Memory B cell (primary cell): ENCODE results near the gene CACNA1B.

Source experiments
- ATAC-seq: fragments of 150-1000 bp; cut with Tn5 transposase; 2 replicates; pipeline ENCODE4 v1.10.0; 2021; ENCODE audit warnings: low read depth, mild to moderate bottlenecking, moderate library complexity
- DNase-seq, 2 donors: peaks; one replicate each; pipeline ENCODE4 v3.0.0; 2022; ENCODE audit warnings: low spot score in 2 of 2
- H3K27ac Mint-ChIP-seq: one replicate; pipeline ENCODE4 v1.8.0; 2022; ENCODE audit warnings: mild to moderate bottlenecking, moderate library complexity, mixed read lengths
- H3K27me3 Mint-ChIP-seq: one replicate; pipeline ENCODE4 v1.8.0; 2022; ENCODE audit warnings: mixed read lengths
- H3K36me3 Mint-ChIP-seq: one replicate; pipeline ENCODE4 v1.8.0; 2022; ENCODE audit warnings: mild to moderate bottlenecking, mixed read lengths
- H3K4me1 Mint-ChIP-seq: one replicate; pipeline ENCODE4 v1.8.0; 2022; ENCODE audit warnings: mixed read lengths
- H3K4me3 Mint-ChIP-seq: one replicate; pipeline ENCODE4 v1.8.0; 2022; ENCODE audit warnings: mild to moderate bottlenecking, moderate library complexity, mixed read lengths
- H3K9me3 Mint-ChIP-seq: one replicate; pipeline ENCODE4 v1.8.0; 2022; ENCODE audit warnings: mixed read lengths

CACNA1B gene

DNA sequence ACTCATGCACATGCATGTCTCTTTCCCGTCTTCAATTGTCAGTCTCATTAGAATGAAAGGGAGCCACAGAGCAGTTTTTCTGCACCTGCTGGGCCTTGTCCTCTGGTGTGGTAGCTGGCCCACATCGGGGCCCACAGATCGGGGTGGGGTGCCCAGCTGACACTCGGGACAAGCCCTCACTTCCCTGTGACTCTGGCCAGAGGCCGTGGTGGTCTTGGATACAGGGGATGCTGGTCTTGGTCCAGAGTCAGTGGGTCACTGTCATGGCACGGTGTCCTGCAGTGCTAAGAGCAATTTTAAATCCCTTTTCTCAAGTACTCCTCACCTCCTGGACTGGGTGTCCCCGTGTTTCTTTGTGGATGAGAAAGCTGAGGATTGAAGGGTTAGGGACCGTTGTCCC lies 193.2 kb downstream of the CACNA1B start:
- no peaks in the 10 kb centered on the region for H3K36me3 Mint-ChIP-seq
- DNase-seq (no peak), ATAC-seq (no peak)
- H3K4me1 Mint-ChIP-seq, result peaks cover 3% of the 10 kb centered on the region
- H3K4me3 Mint-ChIP-seq, result no peak overlapping the region
- H3K27me3 Mint-ChIP-seq, result peaks cover 9% of the 10 kb centered on the region
- no peak overlapping the region for H3K27ac Mint-ChIP-seq
- no peaks in the 10 kb centered on the region for H3K9me3 Mint-ChIP-seq

DNA sequence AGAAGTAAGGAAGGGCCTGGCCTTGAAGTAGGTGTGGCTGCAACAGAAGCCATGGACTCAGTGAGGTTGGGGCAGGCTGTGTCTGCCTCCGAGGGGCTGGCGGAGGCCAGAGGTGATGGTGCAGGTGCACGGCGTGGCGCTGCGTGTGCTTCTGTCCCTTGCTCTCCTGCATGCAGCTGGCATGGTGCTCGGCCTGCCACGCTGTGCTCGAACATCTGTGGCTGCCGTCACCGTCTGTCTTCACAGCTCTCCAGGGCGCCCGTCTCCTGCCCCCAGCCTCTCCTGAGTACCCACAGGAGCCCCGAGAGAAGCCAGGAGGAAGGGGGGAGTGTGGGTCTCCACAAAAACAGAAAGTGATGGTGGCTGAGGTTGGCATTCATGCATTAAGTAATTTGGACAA lies 193.7 kb downstream of the CACNA1B start:
- Mint-ChIP-seq H3K4me1 (peaks cover 3% of the 10 kb centered on the region), H3K36me3 (no peaks in the 10 kb centered on the region), H3K27ac (no peak overlapping the region), H3K27me3 (peaks cover 9% of the 10 kb centered on the region), H3K9me3 (no peaks in the 10 kb centered on the region), H3K4me3 (no peak overlapping the region)
- DNase-seq (no peak), ATAC-seq (no peak)

DNA sequence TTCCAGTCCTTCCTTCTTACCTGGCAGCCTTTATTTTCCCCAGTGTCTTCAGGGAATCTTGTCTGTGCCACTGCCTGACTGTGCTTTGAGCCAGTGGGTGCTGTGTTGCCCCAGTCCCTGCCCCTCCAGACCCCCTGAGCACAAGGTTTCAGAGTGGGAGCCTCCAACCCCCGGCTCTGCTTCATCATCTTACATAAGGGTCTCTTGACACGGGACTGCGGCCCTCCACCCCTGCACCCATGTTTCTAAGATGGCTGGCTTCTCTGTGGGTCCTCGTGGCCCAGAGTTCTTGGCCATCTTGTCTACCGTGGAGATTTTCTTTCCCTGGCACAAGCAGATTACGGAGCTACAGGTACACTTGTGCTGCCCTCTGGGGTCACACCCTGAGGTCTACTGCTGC lies 194.1 kb downstream of the CACNA1B start:
- Mint-ChIP-seq H3K27ac (no peak overlapping the region), H3K4me3 (no peak overlapping the region), H3K36me3 (no peaks in the 10 kb centered on the region), H3K27me3 (peaks cover 9% of the 10 kb centered on the region), H3K9me3 (no peaks in the 10 kb centered on the region), H3K4me1 (peaks cover 3% of the 10 kb centered on the region)
- no peak for DNase-seq
- ATAC-seq, result no peak

DNA sequence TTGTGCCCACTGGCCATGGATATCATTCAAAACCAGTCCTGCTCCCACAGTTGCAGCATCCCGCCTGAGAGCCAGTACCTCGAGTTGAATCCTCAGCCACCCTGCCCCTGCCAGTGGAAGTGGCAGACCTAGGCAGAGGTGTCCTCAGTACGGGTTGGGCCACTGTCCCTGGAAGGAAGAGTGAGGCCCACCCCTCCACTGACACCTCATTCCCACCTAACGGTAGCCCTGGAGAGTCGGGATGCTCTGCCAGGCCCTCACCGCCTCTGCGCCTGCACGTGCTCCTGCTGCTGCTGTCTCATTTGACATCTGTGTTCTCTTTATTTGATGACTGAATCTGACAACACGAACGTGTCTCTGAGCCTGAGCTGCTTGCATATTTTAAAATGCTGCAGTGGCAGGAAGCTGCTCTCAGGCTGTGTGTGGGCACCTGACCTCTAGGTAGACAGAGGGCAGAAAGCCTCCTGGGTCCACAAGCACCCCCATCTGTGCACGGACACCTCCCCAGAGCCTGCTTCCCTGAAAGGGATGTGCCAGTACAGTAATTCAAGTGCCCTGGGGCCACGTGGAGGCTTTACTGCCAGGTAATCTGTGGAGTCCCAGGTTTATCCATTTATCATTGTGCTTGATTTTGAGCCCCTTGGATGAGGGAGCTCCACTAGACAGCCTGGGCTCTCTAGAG lies 194.7 kb downstream of the CACNA1B start:
- no peak overlapping the region for H3K4me3 Mint-ChIP-seq
- no peak for DNase-seq
- no peaks in the 10 kb centered on the region for H3K36me3 Mint-ChIP-seq
- peaks cover 9% of the 10 kb centered on the region for H3K27me3 Mint-ChIP-seq
- H3K4me1 Mint-ChIP-seq, result peaks cover 3% of the 10 kb centered on the region
- ATAC-seq, result no peak
- H3K9me3 Mint-ChIP-seq, result no peaks in the 10 kb centered on the region
- no peak overlapping the region for H3K27ac Mint-ChIP-seq

DNA sequence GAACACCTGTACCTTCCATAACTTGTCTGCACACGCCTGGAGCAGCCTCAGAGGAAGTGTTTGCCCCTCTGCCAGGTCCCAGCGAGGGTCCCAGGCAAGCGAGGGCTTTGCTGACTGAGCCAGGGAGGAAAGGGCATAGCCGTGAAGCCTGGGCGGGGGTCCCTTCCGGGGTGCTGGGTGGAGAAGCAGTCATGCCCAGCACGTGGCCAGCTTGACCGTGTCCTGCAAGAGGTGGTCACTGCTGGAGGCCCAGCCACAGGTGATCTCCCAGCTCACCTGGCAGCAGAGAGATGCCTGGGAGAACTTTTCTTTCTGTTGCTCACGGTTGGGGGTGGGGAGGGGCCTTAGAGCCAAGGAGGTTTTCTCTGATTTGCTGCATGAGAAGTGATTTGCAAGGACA lies 195.3 kb downstream of the CACNA1B start:
- Mint-ChIP-seq H3K4me1 (peaks cover 3% of the 10 kb centered on the region), H3K36me3 (no peaks in the 10 kb centered on the region), H3K9me3 (no peaks in the 10 kb centered on the region), H3K4me3 (no peak overlapping the region), H3K27ac (no peak overlapping the region), H3K27me3 (peaks cover 12% of the 10 kb centered on the region)
- no peak for ATAC-seq
- DNase-seq, result no peak

DNA sequence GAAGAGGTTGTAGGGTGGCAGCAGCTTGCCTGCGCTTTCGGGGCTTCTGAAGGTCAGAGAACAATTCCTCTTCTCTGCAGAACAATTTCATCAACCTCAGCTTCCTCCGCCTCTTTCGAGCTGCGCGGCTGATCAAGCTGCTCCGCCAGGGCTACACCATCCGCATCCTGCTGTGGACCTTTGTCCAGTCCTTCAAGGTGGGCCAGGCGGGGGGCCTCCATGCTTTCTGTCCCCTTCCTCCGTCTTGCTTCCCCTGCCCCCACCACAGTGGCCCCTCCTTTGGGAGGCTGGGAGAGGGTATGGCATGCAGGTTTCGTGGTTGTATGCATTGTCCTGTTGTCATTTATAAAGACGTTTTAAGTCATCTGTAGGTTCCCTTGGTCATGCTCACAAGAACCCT lies 195.8 kb downstream of the CACNA1B start:
- Mint-ChIP-seq H3K4me3 (no peak overlapping the region), H3K4me1 (peaks cover 3% of the 10 kb centered on the region), H3K9me3 (no peaks in the 10 kb centered on the region), H3K27me3 (peaks cover 14% of the 10 kb centered on the region), H3K27ac (no peak overlapping the region), H3K36me3 (no peaks in the 10 kb centered on the region)
- DNase-seq, result no peak
- no peak for ATAC-seq

DNA sequence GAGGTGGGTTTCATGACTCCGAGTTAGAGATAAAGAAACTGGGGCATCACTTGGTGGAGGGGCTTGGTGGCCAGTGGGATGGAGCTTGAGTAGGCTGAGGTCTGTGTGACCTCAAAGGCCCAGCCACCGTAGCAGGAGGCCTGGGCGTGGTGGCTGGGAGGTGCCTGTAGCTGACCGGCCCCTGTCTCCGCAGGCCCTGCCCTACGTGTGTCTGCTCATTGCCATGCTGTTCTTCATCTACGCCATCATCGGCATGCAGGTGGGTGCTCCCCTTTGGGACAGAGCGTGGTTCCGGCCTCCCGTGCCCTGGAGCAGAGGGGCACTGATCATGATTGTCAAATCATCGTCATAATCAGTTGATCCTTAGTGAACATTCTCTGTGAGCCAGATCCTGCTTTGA lies 196.2 kb downstream of the CACNA1B start:
- DNase-seq (no peak), ATAC-seq (no peak)
- Mint-ChIP-seq H3K27me3 (peaks cover 17% of the 10 kb centered on the region), H3K4me1 (peaks cover 3% of the 10 kb centered on the region), H3K4me3 (no peak overlapping the region), H3K9me3 (no peaks in the 10 kb centered on the region), H3K36me3 (no peaks in the 10 kb centered on the region), H3K27ac (no peak overlapping the region)

DNA sequence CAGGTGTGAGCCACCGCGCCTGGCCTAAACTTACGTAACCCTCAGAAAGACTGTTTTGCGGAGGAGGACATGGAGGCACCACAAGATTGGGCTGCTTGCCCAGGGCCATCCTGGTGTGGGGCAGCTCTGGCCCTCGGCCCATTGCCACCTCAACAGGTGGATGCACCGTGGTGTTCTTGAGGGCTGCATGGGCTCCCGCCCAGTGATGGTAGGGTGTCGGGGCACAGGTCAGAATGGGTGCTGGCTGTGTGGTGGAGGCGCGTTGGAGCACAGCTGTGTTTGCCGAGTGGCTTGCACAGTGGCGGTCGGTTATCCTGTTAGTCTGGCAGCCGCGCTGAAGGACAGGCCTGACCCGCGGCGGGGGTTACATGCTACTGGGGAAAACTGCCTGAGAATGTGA lies 196.9 kb downstream of the CACNA1B start:
- Mint-ChIP-seq H3K9me3 (no peaks in the 10 kb centered on the region), H3K27ac (no peak overlapping the region), H3K4me3 (no peak overlapping the region), H3K4me1 (peaks cover 1% of the 10 kb centered on the region), H3K36me3 (no peaks in the 10 kb centered on the region), H3K27me3 (peaks cover 21% of the 10 kb centered on the region)
- DNase-seq (no peak), ATAC-seq (no peak)

DNA sequence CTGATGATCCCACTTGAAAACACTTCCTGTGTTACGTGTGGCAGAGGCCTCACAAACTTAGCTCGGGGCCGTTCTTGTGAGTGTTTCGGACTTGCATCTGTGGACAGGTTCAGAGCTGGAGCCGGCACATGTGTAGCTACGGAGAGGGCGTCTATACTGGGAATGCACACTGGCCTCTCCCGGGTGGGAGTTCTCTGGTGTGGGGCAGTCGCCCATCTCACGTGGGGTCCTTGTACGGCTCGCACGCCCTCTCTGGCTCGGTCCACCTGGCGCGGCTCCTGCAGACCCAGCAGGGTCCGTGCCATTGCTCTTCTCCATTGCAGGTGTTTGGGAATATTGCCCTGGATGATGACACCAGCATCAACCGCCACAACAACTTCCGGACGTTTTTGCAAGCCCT lies 197.9 kb downstream of the CACNA1B start:
- DNase-seq (no peak), ATAC-seq (no peak)
- Mint-ChIP-seq H3K36me3 (no peaks in the 10 kb centered on the region), H3K27me3 (peaks cover 29% of the 10 kb centered on the region), H3K9me3 (no peaks in the 10 kb centered on the region), H3K4me3 (no peak overlapping the region), H3K4me1 (no peaks in the 10 kb centered on the region), H3K27ac (no peak overlapping the region)

DNA sequence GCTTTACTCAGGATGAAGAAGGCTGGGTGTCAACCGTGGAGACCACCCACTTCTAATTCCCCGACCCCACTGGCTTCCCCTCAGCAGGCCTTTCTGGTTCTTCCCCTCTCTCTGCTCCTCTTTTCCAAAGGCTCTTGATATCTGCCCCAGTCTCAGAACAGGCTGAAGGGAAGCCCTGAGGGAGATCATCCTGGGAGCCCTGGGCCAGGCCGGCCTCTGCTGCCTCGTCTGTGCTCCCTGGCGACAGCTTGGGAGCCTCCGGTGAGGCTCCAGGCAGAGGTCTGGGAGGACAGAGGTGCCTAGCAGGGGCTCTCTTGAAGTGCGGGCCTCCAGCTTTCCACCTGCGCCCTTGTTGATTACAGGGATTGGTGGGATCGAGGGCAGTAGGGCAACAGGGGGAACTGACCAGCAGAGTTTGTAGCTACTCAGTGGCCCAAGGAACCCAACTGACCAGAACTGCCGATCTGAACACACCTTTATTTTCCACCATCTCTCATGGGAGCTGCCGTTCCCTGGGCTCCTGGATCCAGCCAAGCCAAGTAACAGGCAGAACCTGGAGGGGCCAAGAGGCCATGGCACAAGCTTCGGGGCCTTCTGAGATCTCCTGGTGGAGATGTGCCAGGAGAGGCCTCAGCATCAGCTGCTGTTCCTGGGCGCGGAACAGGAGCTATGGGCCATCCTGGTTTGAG lies 198.5 kb downstream of the CACNA1B start:
- peaks cover 30% of the 10 kb centered on the region for H3K27me3 Mint-ChIP-seq

DNA sequence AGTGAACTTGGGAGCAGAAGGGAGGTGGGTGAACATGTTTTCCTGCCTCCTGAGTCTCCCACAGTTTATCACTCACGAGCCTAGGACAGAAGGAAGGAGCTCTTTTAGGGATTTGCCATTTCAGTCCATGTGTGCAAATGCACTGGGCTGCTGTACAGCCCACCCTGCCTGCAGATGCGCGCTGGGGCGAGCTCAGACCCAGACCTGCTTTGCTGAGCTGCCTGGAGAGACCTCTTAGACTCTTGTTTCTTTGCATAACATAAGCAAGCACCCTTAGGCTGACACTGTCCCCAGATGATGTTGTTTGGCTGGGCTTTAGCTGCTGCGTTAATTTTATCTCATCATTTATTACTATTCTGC lies 199.0 kb downstream of the CACNA1B start:
- ATAC-seq (no peak), DNase-seq (no peak)
- H3K4me3 Mint-ChIP-seq, result no peak overlapping the region
- no peak overlapping the region for H3K27ac Mint-ChIP-seq
- peaks cover 32% of the 10 kb centered on the region for H3K27me3 Mint-ChIP-seq
- H3K36me3 Mint-ChIP-seq, result no peaks in the 10 kb centered on the region
- H3K9me3 Mint-ChIP-seq, result no peaks in the 10 kb centered on the region
- H3K4me1 Mint-ChIP-seq, result no peaks in the 10 kb centered on the region

More for the DNA sequence above, 198.5 kb downstream of the CACNA1B start:
- ATAC-seq (no peak), DNase-seq (no peak)
- Mint-ChIP-seq H3K36me3 (no peaks in the 10 kb centered on the region), H3K4me3 (no peak overlapping the region), H3K9me3 (no peaks in the 10 kb centered on the region), H3K27ac (no peak overlapping the region), H3K4me1 (no peaks in the 10 kb centered on the region)

DNA sequence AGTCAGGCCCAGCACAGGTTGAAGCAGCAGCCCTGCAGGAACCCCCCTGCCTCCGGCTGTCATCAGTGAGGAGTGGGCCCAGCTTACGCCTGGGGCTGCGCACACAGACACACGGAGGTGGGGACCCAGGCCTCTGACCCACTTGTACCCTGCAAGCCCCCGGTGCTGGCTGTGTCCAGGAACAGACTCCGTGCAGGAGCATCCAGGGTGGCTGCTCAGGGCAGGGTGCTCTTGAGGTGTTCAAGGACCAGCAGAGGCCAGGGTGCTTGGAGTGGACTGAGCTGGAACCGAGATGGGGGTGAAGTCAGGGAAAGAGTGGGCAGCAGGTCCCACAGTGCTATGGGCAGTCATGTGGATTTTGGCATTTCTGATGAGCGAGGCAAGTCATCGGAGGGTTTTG lies 199.5 kb downstream of the CACNA1B start:
- no peak overlapping the region for H3K4me3 Mint-ChIP-seq
- no peaks in the 10 kb centered on the region for H3K36me3 Mint-ChIP-seq

DNA sequence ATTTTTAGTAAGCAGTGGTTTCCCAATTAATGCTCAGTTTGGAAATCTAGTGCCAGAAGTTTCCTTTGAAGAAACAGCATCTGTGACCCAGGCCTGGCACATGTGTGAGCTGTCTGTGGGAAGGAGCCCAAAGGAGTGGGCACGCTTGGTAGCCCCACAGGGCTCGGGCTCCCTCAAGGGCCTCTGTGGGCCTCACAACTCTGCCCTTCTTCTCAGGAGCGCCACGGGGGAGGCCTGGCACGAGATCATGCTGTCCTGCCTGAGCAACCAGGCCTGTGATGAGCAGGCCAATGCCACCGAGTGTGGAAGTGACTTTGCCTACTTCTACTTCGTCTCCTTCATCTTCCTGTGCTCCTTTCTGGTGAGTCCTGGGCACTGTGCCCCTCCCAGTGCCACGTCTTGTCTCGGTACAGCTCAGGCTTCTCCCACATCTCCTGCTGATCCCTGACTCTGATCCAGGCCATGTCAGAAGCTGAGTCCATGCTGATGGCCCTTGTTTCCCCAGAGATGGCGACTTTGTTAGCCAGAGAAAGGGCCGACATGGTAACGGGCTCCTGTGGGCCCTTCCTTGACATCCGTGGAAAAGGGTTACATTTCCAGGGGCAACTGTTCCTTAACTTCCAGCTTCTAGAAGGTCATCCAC lies 200.4 kb downstream of the CACNA1B start:
- Mint-ChIP-seq H3K4me1 (no peaks in the 10 kb centered on the region), H3K36me3 (no peaks in the 10 kb centered on the region), H3K27me3 (peaks cover 31% of the 10 kb centered on the region), H3K9me3 (no peaks in the 10 kb centered on the region), H3K27ac (no peak overlapping the region), H3K4me3 (no peak overlapping the region)
- no peak for ATAC-seq
- no peak for DNase-seq

More for the DNA sequence above, 199.5 kb downstream of the CACNA1B start:
- ATAC-seq (no peak), DNase-seq (no peak)
- no peaks in the 10 kb centered on the region for H3K4me1 Mint-ChIP-seq
- peaks cover 31% of the 10 kb centered on the region for H3K27me3 Mint-ChIP-seq
- H3K9me3 Mint-ChIP-seq, result no peaks in the 10 kb centered on the region
- H3K27ac Mint-ChIP-seq, result no peak overlapping the region

DNA sequence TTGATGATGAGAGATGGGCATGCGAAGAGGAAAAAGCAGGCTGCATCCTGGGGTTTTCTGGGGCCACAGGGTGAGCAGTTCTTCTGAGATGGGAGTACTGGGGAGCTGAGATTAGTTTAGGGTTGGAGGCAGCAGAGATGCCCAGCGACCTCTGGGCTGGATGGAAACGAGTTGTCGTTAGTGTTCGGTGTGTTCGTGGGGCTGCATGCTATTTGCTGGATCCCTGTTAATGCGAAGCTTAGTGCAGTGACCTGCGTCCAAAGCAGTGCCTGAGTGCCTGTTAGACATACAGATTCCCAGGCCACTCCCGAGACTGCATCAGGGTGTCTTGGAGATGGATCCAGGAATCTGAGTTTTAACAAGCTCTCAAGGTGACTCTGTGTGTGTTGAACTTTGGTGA lies 201.3 kb downstream of the CACNA1B start:
- Mint-ChIP-seq H3K36me3 (no peaks in the 10 kb centered on the region), H3K27ac (no peak overlapping the region), H3K27me3 (peaks cover 29% of the 10 kb centered on the region), H3K4me3 (no peak overlapping the region), H3K9me3 (no peaks in the 10 kb centered on the region), H3K4me1 (no peaks in the 10 kb centered on the region)
- DNase-seq (no peak), ATAC-seq (no peak)
